ENCODE measurements around the gene PHF20.
"Not testable (repeated sequence)": the region's sequence is repeated elsewhere in the genome, so short reads cannot be mapped to it uniquely, and the experiment has no call there.

PHF20 gene

DNA sequence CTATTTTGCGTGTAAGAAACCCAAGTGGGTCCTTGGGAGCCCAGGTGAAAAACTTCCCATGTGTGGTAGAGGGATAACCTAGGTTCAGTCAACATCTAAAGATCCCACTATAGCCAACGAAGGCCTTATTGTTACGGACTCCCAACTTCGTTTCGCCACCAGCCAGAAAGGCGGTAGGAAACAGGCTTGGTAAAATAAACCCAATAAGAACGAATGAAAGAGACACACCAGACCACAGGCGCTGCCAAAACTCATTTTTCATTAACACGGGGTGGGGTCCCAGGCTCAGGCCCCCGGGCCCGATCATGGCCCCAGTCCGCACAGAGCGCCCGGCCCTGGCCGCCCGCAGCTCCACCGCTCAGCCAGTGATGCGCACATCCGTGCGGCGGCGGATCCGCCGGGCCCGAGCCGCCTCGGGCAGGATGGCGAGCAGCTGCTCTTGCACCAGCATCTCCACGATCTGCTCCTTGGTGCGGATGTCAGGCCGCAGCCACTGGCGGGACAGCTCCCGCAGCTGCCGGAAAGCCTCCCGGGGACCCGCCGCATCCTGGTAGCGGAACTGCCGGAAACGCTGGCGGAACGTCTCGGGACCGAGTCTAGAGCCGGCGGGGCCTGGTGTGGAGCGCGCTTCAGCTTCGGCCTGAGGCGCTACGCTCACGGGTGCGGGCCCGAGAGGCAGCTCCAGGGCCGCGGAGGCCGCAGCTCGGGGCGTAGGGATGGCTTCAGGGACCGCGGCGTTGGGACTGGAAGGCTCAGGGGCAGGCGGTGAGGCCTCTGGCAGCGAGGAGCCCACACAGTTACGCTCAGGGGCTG, 181.8 kb downstream of the PHF20 start:
- peak; percentile 61 for DNase-seq (ENCODE audit: low spot score)
- TF ChIP-seq, protein P1, sequence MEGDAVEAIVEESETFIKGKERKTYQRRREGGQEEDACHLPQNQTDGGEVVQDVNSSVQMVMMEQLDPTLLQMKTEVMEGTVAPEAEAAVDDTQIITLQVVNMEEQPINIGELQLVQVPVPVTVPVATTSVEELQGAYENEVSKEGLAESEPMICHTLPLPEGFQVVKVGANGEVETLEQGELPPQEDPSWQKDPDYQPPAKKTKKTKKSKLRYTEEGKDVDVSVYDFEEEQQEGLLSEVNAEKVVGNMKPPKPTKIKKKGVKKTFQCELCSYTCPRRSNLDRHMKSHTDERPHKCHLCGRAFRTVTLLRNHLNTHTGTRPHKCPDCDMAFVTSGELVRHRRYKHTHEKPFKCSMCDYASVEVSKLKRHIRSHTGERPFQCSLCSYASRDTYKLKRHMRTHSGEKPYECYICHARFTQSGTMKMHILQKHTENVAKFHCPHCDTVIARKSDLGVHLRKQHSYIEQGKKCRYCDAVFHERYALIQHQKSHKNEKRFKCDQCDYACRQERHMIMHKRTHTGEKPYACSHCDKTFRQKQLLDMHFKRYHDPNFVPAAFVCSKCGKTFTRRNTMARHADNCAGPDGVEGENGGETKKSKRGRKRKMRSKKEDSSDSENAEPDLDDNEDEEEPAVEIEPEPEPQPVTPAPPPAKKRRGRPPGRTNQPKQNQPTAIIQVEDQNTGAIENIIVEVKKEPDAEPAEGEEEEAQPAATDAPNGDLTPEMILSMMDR (IDR thresholded peaks at IDR 0.05; ENCODE audit: borderline replicate concordance, control extremely low read depth, extremely low read depth, insufficient read depth, missing control alignments), result no peak
- in situ Hi-C loops (cut with MboI; ENCODE audit: low sequenced_read_pairs, unreplicated experiment), result no loop called here

DNA sequence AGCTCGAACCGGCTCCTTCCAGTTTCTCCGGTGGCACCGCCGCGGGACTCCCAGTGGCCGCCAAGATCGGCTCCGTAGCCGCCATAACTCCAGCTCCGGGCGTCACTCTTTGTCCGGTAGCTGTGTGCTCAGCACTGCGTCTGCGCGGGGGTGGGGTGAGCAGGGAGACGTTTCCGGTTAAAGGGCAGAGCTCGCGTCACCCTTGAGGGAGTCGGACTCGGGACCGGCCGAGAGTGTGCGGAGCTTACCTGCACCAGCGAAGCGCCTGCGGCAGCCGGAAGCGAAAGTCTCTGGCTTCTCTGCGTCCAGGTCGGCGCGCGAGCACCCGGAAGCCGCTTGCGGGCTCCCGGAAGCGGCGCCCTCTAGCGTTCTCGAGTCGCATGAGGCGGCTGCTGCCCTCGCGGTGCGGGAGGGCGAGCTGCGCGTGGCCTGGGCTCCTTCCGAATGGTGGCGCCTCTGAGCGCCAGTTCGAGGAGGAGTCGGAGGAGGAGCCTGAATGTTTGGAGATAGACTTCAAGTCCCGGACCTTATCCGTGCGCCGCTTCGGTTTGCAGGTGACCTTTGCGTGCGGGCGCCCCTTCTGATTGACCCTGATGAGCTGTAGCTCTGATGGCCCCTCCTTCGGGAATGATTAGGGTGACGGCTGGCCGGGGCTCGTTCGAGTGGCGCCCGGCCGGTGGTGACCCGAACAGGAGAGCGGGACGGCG, 182.5 kb downstream of the PHF20 start, which contains the start of gene SCAND1:
Gene SCAND1, minus strand, starts transcription at position 303 of the 707 bp plus-strand sequence. Its CDS starts 218 bp downstream, at position 85.
- TF ChIP-seq, protein P1 (IDR thresholded peaks at IDR 0.05; ENCODE audit: borderline replicate concordance, control extremely low read depth, extremely low read depth, insufficient read depth, missing control alignments), result peak; percentile 99
- DNase-seq (ENCODE audit: low spot score), result peak; percentile 96
- in situ Hi-C loops (cut with MboI; ENCODE audit: low sequenced_read_pairs, unreplicated experiment), result no loop called here

DNA sequence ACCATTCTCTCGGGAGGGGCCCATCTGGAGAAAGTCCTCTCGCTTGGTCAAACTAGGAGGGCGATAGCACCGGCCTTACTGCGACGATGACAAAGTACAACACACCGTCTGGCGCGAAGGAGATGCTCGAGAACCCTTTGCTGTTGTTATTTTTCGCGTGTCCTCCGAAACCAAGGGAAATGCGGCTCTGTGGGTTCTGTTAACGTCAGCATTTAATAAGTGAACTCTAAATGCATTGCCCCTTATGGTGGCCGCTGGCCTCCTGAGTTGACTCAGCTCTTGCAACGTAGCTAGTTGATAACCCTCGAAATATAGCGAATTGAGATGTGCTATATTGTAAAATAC, 183.1 kb downstream of the PHF20 start:
- DNase-seq (ENCODE audit: low spot score), result no peak
- TF ChIP-seq, protein P1 (IDR thresholded peaks at IDR 0.05; ENCODE audit: borderline replicate concordance, control extremely low read depth, extremely low read depth, insufficient read depth, missing control alignments), result no peak
- in situ Hi-C loops (cut with MboI; ENCODE audit: low sequenced_read_pairs, unreplicated experiment), result no loop called here

DNA sequence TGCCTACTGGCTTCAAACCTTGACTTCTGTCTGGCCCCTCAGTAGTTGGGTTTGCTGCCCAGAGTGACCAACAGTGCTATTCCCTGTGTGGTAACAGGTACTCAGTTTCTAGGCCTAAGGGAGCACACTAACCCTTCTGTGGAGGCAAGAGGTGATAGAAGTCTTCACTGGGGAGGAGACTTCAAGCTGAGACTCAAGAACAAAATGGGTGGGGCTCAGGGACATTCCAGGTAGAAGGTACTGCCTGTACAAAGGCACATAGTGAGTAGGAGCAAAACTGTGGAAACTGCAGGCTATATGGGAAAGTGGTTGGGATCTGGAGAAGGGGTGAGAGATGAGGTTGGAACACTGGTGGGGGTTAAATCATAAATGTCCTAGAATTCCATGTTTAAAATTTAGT, 184.8 kb downstream of the PHF20 start:
- in situ Hi-C loops (cut with MboI; ENCODE audit: low sequenced_read_pairs, unreplicated experiment), result no loop called here
- DNase-seq (ENCODE audit: low spot score), result no peak
- TF ChIP-seq, protein P1 (IDR thresholded peaks at IDR 0.05; ENCODE audit: borderline replicate concordance, control extremely low read depth, extremely low read depth, insufficient read depth, missing control alignments), result no peak

DNA sequence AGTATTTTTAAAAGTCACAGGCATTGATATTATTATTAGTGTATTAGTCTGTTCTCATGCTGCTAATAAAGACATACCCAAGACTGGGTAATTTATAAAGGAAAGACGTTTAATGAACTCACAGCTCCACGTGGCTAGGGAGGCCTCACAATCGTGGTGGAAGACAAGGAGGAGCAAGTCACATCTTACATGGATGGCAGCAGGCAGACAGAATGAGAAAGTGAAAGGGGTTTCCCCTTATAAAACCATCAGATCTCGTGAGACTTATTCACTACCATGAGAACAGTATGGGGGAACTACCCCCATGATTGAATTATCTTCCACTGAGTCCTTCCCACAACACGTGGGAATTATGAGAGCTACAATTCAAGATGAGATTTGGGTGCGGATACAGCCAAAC, 187.5 kb downstream of the PHF20 start:
- in situ Hi-C loops (cut with MboI; ENCODE audit: low sequenced_read_pairs, unreplicated experiment); DNase-seq (ENCODE audit: low spot score): not testable (repeated sequence)

DNA sequence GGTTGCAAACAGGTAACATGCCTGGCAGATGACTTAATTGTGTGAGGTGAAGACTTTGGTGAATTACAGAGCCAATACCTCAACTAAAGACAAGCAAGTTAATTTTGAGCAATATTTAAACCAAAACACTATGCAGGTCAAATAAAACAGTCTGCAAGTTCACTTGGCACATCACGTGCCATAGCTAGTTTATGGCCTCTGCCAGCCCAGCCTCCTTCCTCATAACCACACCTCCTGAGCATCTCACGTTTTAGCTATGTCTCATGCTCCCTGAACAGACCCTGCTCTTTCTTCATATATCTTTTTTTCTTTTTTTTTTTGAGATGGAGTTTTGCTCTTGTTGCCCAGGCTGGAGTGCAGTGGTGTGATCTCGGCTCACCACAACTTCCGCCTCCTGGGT, 192.1 kb downstream of the PHF20 start:
- TF ChIP-seq, protein P1 (IDR thresholded peaks at IDR 0.05; ENCODE audit: borderline replicate concordance, control extremely low read depth, extremely low read depth, insufficient read depth, missing control alignments), result no peak
- no peak for DNase-seq (ENCODE audit: low spot score)
- in situ Hi-C loops (cut with MboI; ENCODE audit: low sequenced_read_pairs, unreplicated experiment), result no loop called here

Data from GM13976 (cell line).